GM21381 (cell line): ENCODE measurements around the gene SIRT7.

Experiments used
- ATAC-seq: cut with Tn5 transposase; IDR thresholded peaks from one replicate; pipeline ENCODE4 v1.9.1; 2021; ENCODE audit warnings: mild to moderate bottlenecking, moderate library complexity; ENCODE audit not compliant: unreplicated experiment

Gene SIRT7

GRCh38 chr17:81921996-81922565 is 4.1 kb upstream of the SIRT7 start:
- ATAC-seq, result no peak

GRCh38 chr17:81921537-81921862 is 3.5 kb upstream of the SIRT7 start:
- ATAC-seq, result no peak

DNA sequence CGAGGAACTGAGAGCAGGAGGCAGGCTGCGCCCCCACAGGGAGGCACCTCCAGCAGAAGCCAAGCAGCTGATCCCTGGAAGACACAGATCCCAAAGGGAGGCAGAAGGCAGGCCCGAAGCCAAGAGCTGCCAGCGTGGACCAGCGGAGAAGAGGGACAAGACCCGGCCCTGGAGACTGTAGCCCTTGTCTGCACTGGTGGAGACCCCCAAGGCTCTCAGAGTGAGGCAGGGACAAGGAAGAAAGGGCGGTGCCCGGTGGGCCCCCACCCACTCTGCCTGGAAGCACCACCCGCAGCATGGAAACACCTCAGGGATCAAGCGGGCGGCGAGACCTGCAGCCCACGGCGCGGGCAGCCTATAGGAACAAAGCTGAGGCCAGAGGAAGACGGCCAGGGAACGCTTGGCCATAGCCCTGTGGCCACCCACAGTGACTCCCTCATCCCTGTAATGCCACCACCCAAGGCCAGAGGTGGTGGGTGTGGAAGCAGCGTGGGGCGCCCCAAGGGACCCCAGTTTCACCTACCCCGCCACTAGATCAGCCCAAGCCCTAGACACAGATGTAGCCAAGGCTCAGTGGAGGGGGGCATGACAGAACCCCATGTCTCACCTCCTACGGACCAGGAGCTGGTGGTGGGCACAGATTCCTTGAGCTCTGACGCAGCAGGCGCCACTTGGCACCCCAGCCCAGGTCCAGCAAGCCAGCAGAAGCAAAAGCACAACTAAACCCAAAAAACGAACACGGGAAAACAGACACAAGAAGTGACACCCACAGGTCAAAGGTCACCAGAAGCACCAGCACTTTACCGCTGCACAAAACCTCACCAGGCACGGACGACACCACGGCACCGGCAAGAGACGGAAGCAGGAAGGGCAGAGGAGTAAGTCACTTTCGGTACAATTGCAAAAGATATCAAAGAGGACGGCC is 2.9 kb upstream of the SIRT7 start:
- no peak for ATAC-seq

- ATAC-seq, result no peak
Observed at GRCh38 chr17:81918832-81919545, 1.0 kb upstream of the SIRT7 start.

DNA sequence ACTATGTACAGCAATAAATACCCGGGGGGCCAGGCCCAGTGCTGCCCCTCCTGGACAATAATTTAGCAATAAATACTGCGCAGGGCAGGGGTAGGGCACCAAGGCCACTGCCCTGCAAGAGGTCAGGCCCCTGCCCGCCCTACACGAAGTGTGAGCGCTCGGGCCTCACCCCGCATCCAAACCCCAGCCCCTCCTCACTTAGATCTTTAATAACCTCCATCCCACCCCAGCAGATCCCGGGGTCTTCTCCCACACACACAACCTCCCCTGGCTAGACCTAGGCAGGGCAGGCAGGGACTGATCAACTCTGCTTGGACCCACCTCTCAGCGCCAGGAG is 325 bp upstream of the SIRT7 start:
- peak; percentile 12 for ATAC-seq

DNA sequence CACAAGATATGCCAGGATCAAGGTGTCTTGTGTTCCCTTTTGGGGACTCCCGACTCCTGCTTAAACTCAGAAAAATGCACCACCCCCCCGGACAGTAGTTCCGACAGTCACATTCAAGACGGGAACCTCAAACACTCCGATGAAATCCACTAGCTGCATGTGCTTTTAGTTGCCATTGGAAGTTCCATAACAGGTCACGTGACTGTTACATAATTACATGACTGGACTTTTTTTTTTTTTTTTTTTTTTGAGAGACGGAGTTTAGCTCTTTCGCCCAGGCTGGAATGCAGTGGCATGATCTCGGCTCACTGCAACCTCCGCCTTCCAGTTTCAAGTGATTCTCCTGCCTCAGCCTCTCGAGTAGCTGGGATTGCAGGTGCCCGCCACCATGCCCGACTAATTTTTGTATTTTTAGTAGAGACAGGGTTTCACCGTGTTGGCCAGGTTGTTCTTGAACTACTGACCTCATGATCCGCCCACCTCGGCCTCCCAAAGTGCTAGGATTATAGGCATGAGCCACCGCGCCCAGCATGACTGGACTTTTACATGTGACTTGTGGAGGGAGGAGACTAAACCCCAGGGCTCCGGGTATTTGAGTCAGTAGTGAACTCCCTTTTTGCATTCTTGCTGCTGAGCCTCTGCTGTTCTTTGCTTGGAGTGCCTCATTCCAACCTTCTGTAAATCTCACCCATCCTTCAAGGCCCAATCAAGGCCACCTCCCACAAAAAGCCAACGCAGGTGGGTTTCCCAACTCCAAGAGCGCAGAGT is 1.6 kb downstream of the SIRT7 start:
- ATAC-seq, result no peak

- no peak for ATAC-seq
Observed at GRCh38 chr17:81915331-81915730, 2.6 kb downstream of the SIRT7 start.

DNA sequence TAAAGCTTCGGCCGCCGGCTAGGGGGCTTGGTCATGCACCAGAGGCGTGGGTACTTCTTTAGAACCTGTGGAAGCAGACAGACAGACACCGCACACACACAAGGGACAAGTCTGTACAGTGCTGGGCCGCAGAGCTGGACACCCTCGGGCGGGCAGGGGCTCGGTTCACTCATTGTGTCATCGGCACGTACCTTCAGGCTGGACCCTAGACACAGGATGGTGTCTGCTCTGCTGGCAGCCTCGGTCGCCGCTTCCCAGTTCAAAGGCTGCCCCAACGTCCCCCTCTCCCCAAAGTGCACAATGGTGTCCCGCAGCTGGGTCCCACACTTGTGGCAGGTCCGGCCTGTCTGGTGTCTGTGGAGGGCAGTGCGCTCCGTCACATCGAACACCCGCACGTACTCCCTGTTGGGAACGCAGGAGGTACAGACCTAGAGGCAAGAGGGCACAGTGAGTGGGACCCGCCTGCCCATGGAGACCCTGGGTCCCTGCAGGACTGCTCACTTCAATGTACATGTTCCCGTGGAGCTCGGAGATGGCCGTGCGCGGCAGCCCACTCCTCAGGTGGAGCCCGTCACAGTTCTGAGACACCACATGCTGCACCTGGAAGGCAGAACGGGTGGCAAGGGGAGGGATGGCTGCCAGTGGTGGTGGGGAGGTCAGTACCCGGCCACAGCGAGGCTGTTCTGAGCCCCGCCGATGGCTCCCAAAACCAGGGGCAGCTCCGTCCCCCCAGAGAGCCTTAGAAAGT is 3.7 kb downstream of the SIRT7 start:
- no peak for ATAC-seq

GRCh38 chr17:81913394-81914102 is 4.4 kb downstream of the SIRT7 start:
- no peak for ATAC-seq

- ATAC-seq, result no peak
Observed at GRCh38 chr17:81912441-81913309, 5.3 kb downstream of the SIRT7 start.

DNA sequence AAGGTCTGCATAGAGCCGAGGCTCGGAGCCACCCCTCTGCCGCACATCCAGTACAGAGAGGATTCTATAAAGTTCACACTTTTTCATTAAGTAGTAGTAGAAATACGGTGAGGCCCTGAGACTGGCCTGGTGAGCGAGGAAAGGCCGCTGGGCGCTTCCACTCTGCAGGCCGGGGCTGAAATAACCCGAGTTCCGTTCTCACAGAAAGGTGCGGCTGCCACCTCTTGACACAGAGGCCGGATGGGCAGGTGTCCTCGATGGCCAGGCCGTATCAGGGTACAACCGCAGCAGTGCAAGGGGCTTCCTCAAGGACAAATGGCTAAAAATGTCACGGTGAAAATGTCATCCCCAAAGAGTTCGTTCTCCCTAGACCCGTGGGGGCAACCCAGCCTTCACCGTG is 6.0 kb downstream of the SIRT7 start:
- ATAC-seq, result no peak

GRCh38 chr17:81911277-81911961 is 6.6 kb downstream of the SIRT7 start, which contains the start of gene PCYT2:
Gene PCYT2, minus strand, starts transcription at chr17:81911399. Its CDS starts 44 bp downstream, at chr17:81911355.
- peak; percentile 66 for ATAC-seq

DNA sequence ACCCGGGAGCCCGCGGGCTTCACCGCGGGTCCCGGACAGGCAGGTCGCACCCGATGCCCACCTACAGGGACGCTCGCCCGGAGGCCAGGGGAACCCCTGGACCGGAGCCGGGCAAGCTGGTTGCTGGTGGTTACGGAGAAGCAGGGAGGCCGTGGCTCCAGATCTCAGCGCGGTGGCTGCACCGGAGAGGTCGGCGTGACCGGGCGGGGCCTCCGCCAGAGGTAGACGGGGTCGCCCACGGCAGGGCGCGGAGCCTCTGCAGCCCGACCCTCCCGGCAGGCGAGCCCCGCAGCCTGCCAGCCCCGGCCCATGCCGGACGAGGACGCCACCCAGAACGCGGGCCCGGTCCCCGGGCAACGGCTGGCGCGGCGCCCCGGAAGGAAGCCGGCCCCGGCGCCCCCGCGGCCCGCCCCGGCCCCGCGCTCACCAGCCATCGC is 7.1 kb downstream of the SIRT7 start:
- peak; percentile 30 for ATAC-seq

DNA sequence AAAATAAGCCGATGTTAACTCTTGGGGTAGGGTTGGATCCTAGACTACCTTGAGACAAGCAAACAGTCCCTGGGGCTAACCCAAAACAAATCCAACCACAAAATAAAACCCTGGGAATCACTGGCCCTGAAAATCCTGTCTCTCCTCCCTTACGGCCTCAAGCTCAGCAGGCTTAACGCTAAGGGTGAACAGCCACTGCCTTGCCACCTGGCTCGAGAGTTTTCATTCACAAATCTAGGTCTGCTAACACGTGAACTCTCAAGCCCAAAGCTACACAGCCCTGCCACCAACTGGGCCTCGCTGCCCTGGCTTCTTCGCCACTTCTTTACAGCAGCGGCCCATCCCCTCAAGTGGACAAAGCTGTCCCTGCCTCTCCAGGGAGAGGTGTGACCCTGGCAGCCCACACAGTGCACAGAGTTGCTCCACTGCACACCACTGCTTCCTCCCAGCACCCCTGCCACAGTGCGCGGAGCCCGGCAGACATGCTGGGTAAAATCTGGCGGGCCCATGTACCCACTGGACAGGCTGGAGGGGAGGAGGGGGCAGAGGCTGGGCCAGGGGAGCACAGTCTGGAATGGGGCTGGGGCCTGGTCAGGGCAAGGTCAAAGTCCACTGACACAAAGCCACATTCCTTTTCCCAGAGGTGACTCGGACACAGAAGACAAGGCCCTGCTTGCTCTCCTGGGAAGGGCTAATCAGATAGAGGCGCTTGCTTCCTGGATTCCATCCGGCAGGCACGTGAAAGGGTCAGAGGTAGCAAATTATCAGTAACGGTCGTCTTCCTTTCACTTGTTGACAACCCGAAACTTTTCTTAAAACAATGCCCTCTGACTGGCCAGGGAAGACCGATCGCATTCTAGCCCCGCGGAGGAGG is 7.8 kb downstream of the SIRT7 start:
- ATAC-seq, result no peak

DNA sequence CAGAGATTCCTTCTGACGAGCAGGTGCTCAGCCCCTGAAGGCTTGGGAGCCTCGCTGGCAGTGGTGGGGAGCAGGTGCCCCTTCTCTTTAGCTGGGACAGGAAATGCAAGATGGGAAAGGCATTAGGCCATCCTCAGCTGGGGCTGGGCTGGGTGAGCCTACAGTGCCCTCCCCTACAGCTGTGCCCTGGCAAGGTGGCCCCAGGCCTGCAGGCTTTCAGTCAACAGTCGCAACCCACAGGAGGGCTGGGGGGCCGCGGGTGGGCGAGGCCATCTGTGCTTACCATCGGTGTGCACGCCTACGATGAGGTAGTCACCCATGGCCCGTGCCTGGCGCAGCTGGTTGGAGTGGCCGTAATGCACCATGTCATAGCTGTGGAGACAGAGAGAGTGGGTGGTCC is 8.7 kb downstream of the SIRT7 start:
- no peak for ATAC-seq

DNA sequence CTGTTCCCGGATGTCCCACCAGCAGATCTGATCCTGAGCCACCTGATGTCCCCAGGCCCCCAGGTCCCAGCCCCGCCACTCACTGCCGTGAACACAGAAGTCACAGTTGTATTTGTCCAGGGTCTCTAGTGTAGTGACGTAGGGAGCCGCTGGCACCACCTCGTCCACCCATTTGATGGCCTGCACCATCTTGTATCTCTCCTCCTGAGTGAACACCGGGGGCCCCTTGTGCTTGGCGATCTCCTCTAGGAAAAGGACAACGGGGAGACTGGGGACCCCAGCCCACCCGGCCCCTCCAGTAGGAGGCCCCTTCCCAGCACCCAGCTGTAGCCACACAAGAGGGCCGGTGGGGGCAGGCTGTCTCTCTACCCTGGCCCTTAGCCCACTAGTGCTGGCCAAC is 9.2 kb downstream of the SIRT7 start:
- ATAC-seq, result no peak
